Cardiac fibroblast (primary cell): ENCODE measurements around the gene GARRE1.
"Not testable (repeated sequence)": the region's sequence is repeated elsewhere in the genome, so short reads cannot be mapped to it uniquely, and the experiment has no call there.

Experiments
- DNase-seq, 2 donors: peaks; one replicate each; pipeline versions ENCODE4 v3.0.0 to v3.0.0-alpha.2; 2010; ENCODE audit warnings: low read depth in 2 of 2
- H3K4me3 ChIP-seq, 2 donors: replicated peaks in 1 of 2; 1 replicate in 1 of 2; 2 replicates in 1 of 2; pipeline ENCODE4 v1.5.1; 2011; ENCODE audit warnings: low read depth in 2 of 2, low read length in 2 of 2, mild to moderate bottlenecking in 2 of 2, moderate library complexity in 1 of 2
- CTCF ChIP-seq: IDR thresholded peaks from one replicate; pipeline ENCODE4 v1.5.1; 2011; ENCODE audit warnings: low read depth, mild to moderate bottlenecking, low read length, inconsistent platforms

The GARRE1 gene

GRCh38 chr19:34215006-34215665, 39.2 kb upstream of the GARRE1 start:
- no peak for TF ChIP-seq CTCF
- DNase-seq = no peak
- H3K4me3 ChIP-seq = no peak overlapping the region

- no peak for TF ChIP-seq CTCF
- no peak for DNase-seq
Measured at GRCh38 chr19:34215666-34216038, 38.7 kb upstream of the GARRE1 start.

GRCh38 chr19:34216745-34217219, 37.6 kb upstream of the GARRE1 start:
- not testable (repeated sequence) for H3K4me3 ChIP-seq, DNase-seq

More at GRCh38 chr19:34215666-34216038, 38.7 kb upstream of the GARRE1 start:
- no peak overlapping the region for H3K4me3 ChIP-seq

GRCh38 chr19:34217952-34218817, 36.2 kb upstream of the GARRE1 start:
- DNase-seq = peak; percentile 83 to 92
- no peak overlapping the region for H3K4me3 ChIP-seq
- no peak for TF ChIP-seq CTCF

GRCh38 chr19:34218818-34219164, 35.6 kb upstream of the GARRE1 start:
- no peak for DNase-seq
- TF ChIP-seq CTCF = no peak
- H3K4me3 ChIP-seq = no peak overlapping the region

- H3K4me3 ChIP-seq = no peak overlapping the region
- peak; percentile 75 for TF ChIP-seq CTCF
- peak; percentile 75 to 83 for DNase-seq
Measured at GRCh38 chr19:34220472-34221063, 33.8 kb upstream of the GARRE1 start.

- no peak overlapping the region for H3K4me3 ChIP-seq
- TF ChIP-seq CTCF = no peak
- DNase-seq = no peak
Measured at GRCh38 chr19:34222386-34222785, 32.0 kb upstream of the GARRE1 start.
